ENCODE measurements around the gene NPIPB4. TPM values are rescaled to one million over a fixed set of nuclear protein-coding genes. Genes with fewer than 3 reads are reported as not detected.
"Not testable (repeated sequence)": the region's sequence is repeated elsewhere in the genome, so short reads cannot be mapped to it uniquely, and the experiment has no call there.

NPIPB4 gene
- total RNA-seq, 1 donor: 75.5 TPM

DNA sequence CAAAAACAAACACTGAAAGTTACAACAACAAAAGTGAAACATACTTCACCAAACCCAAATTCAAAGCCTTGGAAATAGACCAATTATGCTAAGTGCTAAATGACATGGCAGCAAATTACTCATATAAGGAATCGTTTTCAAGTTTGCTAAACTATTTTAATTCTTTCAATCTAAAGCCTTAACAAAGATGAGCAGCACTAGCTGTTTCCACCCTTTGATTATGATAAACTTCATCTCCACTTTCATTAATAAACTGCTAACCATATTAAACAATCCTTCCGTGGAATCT is 55.2 kb downstream of the NPIPB4 start:
- H3K27me3 ChIP-seq (ENCODE audit: insufficient read depth, low read length); H3K4me3 ChIP-seq (ENCODE audit: low read length); H3K4me1 ChIP-seq (ENCODE audit: insufficient read depth, low read length); H3K9me3 ChIP-seq (ENCODE audit: low read depth, low read length): not testable (repeated sequence)

DNA sequence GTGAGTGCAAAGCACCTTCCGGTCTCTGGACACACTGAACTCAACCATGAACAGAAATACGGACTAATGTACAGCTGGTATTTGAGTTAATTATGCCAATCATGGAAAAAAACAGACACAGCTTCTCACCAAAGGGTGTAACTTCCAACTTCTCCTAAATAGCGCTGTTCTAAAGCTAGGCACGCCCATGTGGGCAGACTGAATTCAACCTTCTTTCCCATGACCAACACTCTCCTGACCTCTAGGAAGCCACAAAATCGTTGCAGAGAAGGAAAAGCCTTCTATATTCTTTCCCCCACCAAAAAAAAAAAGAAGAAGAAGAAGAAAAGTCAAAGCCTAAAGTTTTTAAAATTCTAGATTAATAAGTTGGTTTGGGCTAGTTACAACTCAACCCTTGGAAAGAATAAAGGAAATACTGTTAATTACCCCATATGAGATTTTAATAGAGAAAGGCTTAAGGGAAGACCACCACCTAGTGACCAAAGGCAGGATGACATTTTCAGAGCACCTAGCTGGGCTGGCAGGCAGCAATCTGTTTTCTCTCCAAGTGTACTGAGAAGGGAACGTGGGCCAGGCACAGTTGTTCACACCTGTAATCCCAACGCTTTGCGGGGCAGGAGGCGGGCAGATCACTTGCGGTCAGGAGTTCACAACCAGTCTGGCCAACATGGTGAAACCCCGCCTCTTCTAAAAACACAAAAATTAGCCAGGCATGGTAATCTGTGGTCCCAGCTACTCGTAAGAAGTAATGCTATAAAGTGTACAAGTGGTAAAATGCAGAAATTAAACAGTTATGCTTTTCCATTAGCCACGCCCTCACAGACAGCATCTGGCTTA is 55.8 kb downstream of the NPIPB4 start:
- not testable (repeated sequence) for H3K4me1 ChIP-seq (ENCODE audit: insufficient read depth, low read length); H3K9me3 ChIP-seq (ENCODE audit: low read depth, low read length); H3K27me3 ChIP-seq (ENCODE audit: insufficient read depth, low read length); H3K4me3 ChIP-seq (ENCODE audit: low read length)

DNA sequence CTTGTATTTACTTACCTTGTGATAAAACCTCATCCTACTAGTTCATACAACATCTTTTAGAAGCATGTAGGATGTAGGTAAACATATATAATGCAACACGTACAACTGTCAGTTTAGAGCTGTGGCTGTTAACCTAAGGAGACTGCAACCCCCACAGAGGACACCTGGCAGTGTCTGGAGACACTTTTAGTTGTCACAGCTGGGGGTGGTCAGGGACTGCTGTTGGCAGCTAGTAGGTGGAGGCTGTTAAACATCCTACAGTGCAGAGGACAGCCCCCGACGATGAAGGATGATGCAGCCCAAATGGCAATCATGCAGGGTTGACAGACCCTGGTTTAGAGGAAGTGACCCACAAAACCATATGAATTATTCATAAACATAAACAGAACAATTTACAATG is 59.0 kb downstream of the NPIPB4 start:
- not testable (repeated sequence) for H3K9me3 ChIP-seq (ENCODE audit: low read depth, low read length); H3K4me3 ChIP-seq (ENCODE audit: low read length); H3K27me3 ChIP-seq (ENCODE audit: insufficient read depth, low read length); H3K4me1 ChIP-seq (ENCODE audit: insufficient read depth, low read length)

DNA sequence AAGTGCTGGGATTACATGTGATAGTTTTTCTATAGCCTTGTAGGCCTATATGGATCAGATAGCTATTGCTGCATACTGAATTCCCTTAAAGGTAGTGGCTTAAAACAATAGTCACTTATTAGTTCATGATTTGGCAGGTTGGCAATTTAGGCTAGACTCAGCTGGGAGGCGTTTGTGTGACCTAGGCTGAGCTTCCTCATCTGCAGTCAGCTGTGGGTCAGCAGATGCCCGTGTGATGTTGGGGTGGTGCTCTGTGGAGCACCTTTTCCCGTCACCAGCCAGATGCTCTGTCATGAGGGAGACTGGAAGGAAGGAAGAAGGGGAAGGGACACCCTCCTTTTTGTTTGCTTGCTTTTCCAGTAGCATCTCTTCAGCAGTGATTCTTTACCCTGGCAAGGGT is 64.2 kb downstream of the NPIPB4 start:
- not testable (repeated sequence) for H3K4me3 ChIP-seq (ENCODE audit: low read length); H3K9me3 ChIP-seq (ENCODE audit: low read depth, low read length); H3K27me3 ChIP-seq (ENCODE audit: insufficient read depth, low read length); H3K4me1 ChIP-seq (ENCODE audit: insufficient read depth, low read length)

DNA sequence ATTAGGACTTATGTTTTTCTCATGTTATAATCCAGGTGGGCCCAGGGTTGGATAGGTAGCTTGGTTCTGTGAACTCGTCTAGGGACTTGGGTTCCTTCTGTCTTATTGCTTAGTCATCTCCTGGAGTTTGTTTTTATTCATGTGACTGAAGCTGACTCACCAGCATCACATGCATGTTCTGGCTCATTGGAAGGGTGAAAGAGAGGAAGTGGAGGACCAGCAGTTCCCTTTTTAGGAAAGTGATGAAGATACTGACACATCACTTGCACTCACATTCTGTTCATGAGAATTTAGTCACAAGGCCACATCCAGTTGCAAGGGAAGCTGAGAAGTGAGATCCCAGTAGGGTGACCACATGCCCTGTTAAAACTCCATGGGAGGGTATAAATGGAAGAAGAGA is 67.0 kb downstream of the NPIPB4 start:
- H3K27me3 ChIP-seq (ENCODE audit: insufficient read depth, low read length); H3K4me1 ChIP-seq (ENCODE audit: insufficient read depth, low read length); H3K4me3 ChIP-seq (ENCODE audit: low read length); H3K9me3 ChIP-seq (ENCODE audit: low read depth, low read length): not testable (repeated sequence)

Other genes with a start within 250 kb of the NPIPB4 start
- 13.9 TPM for gene IGSF6, start 205.1 kb downstream of the NPIPB4 start, total RNA-seq
- gene OTOA, start 193.8 kb downstream of the NPIPB4 start, total RNA-seq: 0.31 TPM
- 202 TPM for gene UQCRC2, start 95.6 kb upstream of the NPIPB4 start, total RNA-seq
- gene PDZD9, start 143.4 kb upstream of the NPIPB4 start, total RNA-seq: 0.10 TPM
- 3.8 TPM for gene MOSMO, start 150.4 kb upstream of the NPIPB4 start, total RNA-seq
- gene VWA3A, start 234.8 kb upstream of the NPIPB4 start, total RNA-seq: 0.10 TPM